Mesothelial cell of epicardium (in vitro differentiated cells): Measurements from ENCODE around the gene ABHD1. TPM values are rescaled to one million over a fixed set of nuclear protein-coding genes. Genes with fewer than 3 reads are reported as not detected.

Experiments
- DNase-seq, 2 experiments: peaks; one replicate each; pipeline ENCODE4 v3.0.0; 2021; ENCODE audit warnings: low spot score in 2 of 2; ENCODE audit not compliant: unreplicated experiment in 2 of 2
- H3K27ac Mint-ChIP-seq: 2 replicates; pipeline ENCODE4 v1.8.0; 2021; ENCODE audit warnings: mixed read lengths
- H3K27me3 Mint-ChIP-seq: 2 replicates; pipeline ENCODE4 v1.8.0; 2021; ENCODE audit warnings: low read depth, mixed read lengths
- H3K36me3 Mint-ChIP-seq: 2 replicates; pipeline ENCODE4 v1.8.0; 2021; ENCODE audit warnings: mixed read lengths
- H3K4me1 Mint-ChIP-seq: 2 replicates; pipeline ENCODE4 v1.8.0; 2021; ENCODE audit warnings: mixed read lengths
- H3K4me3 Mint-ChIP-seq: 2 replicates; pipeline ENCODE4 v1.8.0; 2021; ENCODE audit warnings: mild to moderate bottlenecking, moderate library complexity, mixed read lengths
- H3K9me3 Mint-ChIP-seq: 2 replicates; pipeline ENCODE4 v1.8.0; 2021; ENCODE audit warnings: mixed read lengths
- total RNA-seq: library from RNA; stranded (reverse); gene quantifications from 3 replicates; pipeline ENCODE4 v1.2.1, GENCODE V29; 2021
- TF ChIP-seq, protein P1 (sequence below): fragments of 200-600 bp; sonication (generic); IDR thresholded peaks from one replicate; pipeline ENCODE4 v1.5.0; 2021; ENCODE audit warnings: antibody characterized with exemption; ENCODE audit not compliant: unreplicated experiment

The ABHD1 gene
- total RNA-seq, 1 donor from 2014 or later: 1.5 TPM

- DNase-seq: peak; percentile 93 to 99
- TF ChIP-seq, protein P1, sequence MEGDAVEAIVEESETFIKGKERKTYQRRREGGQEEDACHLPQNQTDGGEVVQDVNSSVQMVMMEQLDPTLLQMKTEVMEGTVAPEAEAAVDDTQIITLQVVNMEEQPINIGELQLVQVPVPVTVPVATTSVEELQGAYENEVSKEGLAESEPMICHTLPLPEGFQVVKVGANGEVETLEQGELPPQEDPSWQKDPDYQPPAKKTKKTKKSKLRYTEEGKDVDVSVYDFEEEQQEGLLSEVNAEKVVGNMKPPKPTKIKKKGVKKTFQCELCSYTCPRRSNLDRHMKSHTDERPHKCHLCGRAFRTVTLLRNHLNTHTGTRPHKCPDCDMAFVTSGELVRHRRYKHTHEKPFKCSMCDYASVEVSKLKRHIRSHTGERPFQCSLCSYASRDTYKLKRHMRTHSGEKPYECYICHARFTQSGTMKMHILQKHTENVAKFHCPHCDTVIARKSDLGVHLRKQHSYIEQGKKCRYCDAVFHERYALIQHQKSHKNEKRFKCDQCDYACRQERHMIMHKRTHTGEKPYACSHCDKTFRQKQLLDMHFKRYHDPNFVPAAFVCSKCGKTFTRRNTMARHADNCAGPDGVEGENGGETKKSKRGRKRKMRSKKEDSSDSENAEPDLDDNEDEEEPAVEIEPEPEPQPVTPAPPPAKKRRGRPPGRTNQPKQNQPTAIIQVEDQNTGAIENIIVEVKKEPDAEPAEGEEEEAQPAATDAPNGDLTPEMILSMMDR: peak; percentile 97
- Mint-ChIP-seq H3K9me3 (no peaks in the 10 kb centered on the region), H3K27me3 (peaks cover 18% of the 10 kb centered on the region), H3K4me1 (peaks cover 19% of the 10 kb centered on the region), H3K36me3 (no peaks in the 10 kb centered on the region), H3K4me3 (peak overlapping the region; percentile 72), H3K27ac (peak overlapping the region; percentile 82)
These were observed 37.4 kb upstream of the ABHD1 start for GRCh38 chr2:27086090-27086723.

- Mint-ChIP-seq H3K27ac (peak within 1 kb of the TSS; percentile 82), H3K4me3 (peak within 1 kb of the TSS; percentile 72), H3K4me1 (peaks cover 13% of the 10 kb centered on the region), H3K27me3 (peaks cover 18% of the 10 kb centered on the region), H3K36me3 (no peaks in the 10 kb centered on the region), H3K9me3 (no peaks in the 10 kb centered on the region)
- DNase-seq: peak in 1 of 2 experiments; percentile 57
- TF ChIP-seq, protein P1: peak; percentile 67
These were observed 36.7 kb upstream of the ABHD1 start, which contains the start of gene KHK for GRCh38 chr2:27086724-27087593. KHK (plus strand) TSS chr2:27086772; CDS start chr2:27087260, 488 bp downstream.

GRCh38 chr2:27087823-27088410, 35.7 kb upstream of the ABHD1 start:
- no peak overlapping the region for H3K4me3 Mint-ChIP-seq
- H3K36me3 Mint-ChIP-seq: no peaks in the 10 kb centered on the region
- TF ChIP-seq, protein P1: no peak
- DNase-seq: no peak
- no peak overlapping the region for H3K27ac Mint-ChIP-seq
- no peaks in the 10 kb centered on the region for H3K9me3 Mint-ChIP-seq
- H3K4me1 Mint-ChIP-seq: peaks cover 13% of the 10 kb centered on the region
- H3K27me3 Mint-ChIP-seq: peaks cover 18% of the 10 kb centered on the region

- Mint-ChIP-seq H3K27me3 (peaks cover 18% of the 10 kb centered on the region), H3K4me1 (peaks cover 13% of the 10 kb centered on the region), H3K27ac (no peak overlapping the region), H3K4me3 (no peak overlapping the region), H3K36me3 (no peaks in the 10 kb centered on the region), H3K9me3 (no peaks in the 10 kb centered on the region)
- TF ChIP-seq, protein P1: no peak
- no peak for DNase-seq
These were observed 35.0 kb upstream of the ABHD1 start for GRCh38 chr2:27088634-27089033.

DNA sequence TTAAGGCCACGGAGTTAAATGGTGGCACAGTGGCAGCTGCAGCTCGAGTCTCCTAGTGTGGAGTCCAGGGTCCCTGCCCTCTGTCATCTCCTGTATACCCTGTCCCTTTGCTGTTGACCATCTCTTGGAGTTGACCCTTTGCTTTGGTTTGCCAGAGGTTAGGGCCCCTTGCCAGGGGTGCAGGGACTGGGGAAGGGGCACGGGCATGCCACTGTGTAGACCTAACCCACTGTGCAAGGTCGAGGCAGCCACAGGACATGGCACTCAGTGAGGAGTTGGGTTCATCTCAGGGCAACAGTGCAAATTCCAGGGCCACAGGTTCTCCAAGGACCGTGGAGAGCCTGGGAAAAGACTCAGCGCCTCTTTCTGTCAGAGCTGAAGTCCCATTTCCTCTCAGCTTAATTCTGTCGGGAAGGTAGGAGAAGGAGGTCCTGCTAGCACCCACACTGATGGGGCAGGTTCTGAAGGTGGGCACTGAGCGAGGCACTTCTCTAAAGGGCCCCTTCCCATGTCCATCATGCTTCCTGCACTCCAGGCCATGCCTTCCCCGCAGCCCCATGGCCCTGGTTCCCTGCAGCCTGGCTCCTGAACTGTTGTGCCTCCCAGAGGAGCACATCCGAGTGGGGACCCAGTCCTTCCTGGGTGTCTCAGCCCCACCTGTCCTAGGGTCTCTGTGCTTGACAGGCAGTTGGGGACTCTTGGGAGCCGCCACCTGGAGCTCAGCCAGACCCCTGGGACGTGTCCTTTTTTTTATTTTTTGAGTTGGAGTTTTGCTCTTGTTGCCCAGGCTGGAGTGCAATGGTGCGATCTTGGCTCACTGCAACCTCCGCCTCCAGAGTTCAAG, 34.3 kb upstream of the ABHD1 start:
- TF ChIP-seq, protein P1: no peak
- Mint-ChIP-seq H3K27me3 (peaks cover 18% of the 10 kb centered on the region), H3K27ac (no peak overlapping the region), H3K4me1 (peaks cover 13% of the 10 kb centered on the region), H3K36me3 (no peaks in the 10 kb centered on the region), H3K9me3 (no peaks in the 10 kb centered on the region), H3K4me3 (no peak overlapping the region)
- no peak for DNase-seq
